Immature natural killer cell (primary cell): Measurements from ENCODE around the gene NHLH2. TPM values are rescaled to one million over a fixed set of nuclear protein-coding genes. Genes with fewer than 3 reads are reported as not detected.

Experiments used
- DNase-seq, 3 donors: peaks; one replicate each; pipeline ENCODE4 v3.0.0; 2022; ENCODE audit warnings: mixed read lengths in 1 of 3
- H3K27ac Mint-ChIP-seq, 6 donors: one replicate each; pipeline ENCODE4 v1.8.0; 2020; ENCODE audit warnings: mixed read lengths in 6 of 6, mild to moderate bottlenecking in 5 of 6, inconsistent platforms in 4 of 6, moderate library complexity in 3 of 6
- H3K27me3 Mint-ChIP-seq, 3 donors: one replicate each; pipeline ENCODE4 v1.8.0; 2020 to 2021; ENCODE audit warnings: low read depth in 3 of 3, mild to moderate bottlenecking in 3 of 3, mixed read lengths in 3 of 3, moderate library complexity in 3 of 3, inconsistent platforms in 1 of 3
- H3K36me3 Mint-ChIP-seq, 3 donors: one replicate each; pipeline ENCODE4 v1.8.0; 2020; ENCODE audit warnings: mixed read lengths in 3 of 3, inconsistent platforms in 2 of 3, mild to moderate bottlenecking in 2 of 3
- H3K4me1 Mint-ChIP-seq, 2 donors: one replicate each; pipeline ENCODE4 v1.8.0; 2020; ENCODE audit warnings: inconsistent platforms in 2 of 2, mild to moderate bottlenecking in 2 of 2, mixed read lengths in 2 of 2, moderate library complexity in 1 of 2
- H3K4me3 Mint-ChIP-seq, 5 donors: one replicate each; pipeline ENCODE4 v1.8.0; 2020; ENCODE audit warnings: mild to moderate bottlenecking in 5 of 5, mixed read lengths in 5 of 5, inconsistent platforms in 3 of 5, moderate library complexity in 3 of 5
- H3K9me3 Mint-ChIP-seq, 6 donors: one replicate each; pipeline ENCODE4 v1.8.0; 2020; ENCODE audit warnings: mild to moderate bottlenecking in 6 of 6, mixed read lengths in 6 of 6, inconsistent platforms in 4 of 6, moderate library complexity in 3 of 6
- polyA plus RNA-seq, 3 donors: library from polyadenylated mRNA; unstranded; fragments of 300-500 nt; fragmentation: Illumina TruSeq; gene quantifications; one replicate each; pipeline ENCODE4 v1.2.3, GENCODE V29; 2021

NHLH2 gene
- polyA plus RNA-seq, result not detected

DNA sequence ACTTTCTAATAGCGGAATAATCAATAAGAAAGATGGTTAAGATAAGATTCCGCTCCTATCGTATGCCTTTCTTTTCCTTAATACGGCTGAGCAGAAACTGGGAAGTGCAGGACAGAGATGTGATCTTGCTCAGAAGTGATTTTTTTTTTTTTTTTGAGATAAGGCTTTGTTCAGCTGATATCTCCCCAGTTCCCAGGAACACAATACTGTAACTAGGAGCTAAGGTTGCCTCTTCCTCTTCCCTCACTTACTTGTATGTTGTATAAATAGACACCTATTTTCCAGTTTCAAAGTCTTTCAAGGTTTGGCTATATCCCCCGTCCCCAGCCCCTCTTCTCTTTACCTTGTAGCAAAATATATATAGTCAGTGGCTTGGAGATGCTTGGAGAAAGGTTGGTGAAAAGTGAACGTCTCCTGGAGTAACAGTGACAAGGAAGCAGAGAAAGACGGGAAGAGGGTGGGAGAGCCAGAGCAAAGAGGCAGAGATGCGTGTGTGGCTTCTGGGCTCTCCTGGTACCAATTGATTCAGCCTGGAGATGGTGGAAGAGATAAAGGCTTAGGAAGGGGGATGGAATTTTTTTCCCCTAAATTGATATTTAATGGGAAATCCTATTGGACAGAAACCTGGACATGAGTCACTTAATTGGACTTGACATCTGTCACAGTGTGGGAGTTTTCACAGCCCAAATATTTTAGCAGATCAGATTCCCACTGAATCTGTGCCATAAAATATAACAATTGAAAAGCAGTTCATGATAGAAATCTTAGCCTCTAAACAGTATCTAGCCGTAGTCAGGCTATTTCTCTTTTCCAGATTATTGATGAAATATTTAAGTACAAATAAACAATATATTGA, at the start of gene NHLH2:
Gene NHLH2, minus strand, starts transcription at position 522 of the 856 bp plus-strand sequence. CDS start 2,754 bp downstream, outside the sequence.
- H3K4me1 Mint-ChIP-seq, result peaks cover 0 to 4% of the 10 kb centered on the region in 2 donors
- peaks cover 0 to 1% (median 0%) of the 10 kb centered on the region in 6 donors for H3K9me3 Mint-ChIP-seq
- H3K4me3 Mint-ChIP-seq, result peak within 1 kb of the TSS in 1 of 5 donors; percentile 5
- H3K36me3 Mint-ChIP-seq, result no peaks in the 10 kb centered on the region
- H3K27me3 Mint-ChIP-seq, result peaks cover 24 to 30% (median 27%) of the 10 kb centered on the region in 3 donors
- DNase-seq, result no peak
- H3K27ac Mint-ChIP-seq, result no peak within 1 kb of the TSS

DNA sequence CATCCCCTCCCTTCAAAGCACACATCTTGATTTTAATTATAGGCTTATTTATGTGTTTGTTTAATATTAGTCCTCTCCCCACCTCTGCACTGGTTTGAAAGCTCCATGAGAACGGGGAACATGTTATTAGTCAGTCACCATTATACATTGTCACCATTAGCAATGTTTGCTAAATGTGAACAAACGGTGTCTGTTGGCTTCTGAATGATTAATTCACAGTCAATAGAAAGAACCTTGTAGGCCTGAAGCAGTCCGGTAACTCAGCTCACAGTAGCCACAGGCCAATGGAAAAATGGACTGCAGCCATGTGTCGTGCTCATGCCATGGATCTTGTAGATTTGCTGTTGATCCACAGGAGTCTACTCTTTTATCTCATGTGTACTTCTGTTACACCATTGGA, 49.7 kb upstream of the NHLH2 start:
- peaks cover 0 to 7% (median 2%) of the 10 kb centered on the region in 3 donors for H3K27me3 Mint-ChIP-seq
- H3K27ac Mint-ChIP-seq, result no peak overlapping the region
- no peaks in the 10 kb centered on the region for H3K4me1 Mint-ChIP-seq
- no peaks in the 10 kb centered on the region for H3K36me3 Mint-ChIP-seq
- H3K9me3 Mint-ChIP-seq, result no peaks in the 10 kb centered on the region
- H3K4me3 Mint-ChIP-seq, result no peak overlapping the region
- DNase-seq, result no peak

DNA sequence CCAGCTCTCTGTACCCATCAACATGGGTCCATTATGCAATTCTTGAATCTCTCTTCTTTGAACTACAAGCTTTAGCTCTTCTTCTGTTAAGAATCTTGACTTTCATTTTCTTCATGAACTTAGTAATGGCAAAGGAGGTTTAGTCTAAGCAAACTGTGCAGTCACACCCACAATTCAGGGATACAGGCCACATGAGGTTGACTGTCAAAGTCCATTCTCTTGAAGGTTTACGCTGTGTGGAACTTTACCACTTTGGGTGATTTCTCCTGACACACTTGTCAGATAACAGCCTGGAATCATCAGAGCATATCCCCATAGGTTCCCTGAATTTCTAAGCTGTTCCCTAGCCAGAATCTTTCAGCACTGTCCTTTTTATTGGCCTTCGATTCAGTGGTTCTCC, 48.0 kb upstream of the NHLH2 start:
- H3K4me3 Mint-ChIP-seq, result no peak overlapping the region
- DNase-seq, result no peak
- no peaks in the 10 kb centered on the region for H3K9me3 Mint-ChIP-seq
- H3K27ac Mint-ChIP-seq, result no peak overlapping the region
- H3K36me3 Mint-ChIP-seq, result no peaks in the 10 kb centered on the region
- H3K27me3 Mint-ChIP-seq, result peaks cover 0 to 7% (median 2%) of the 10 kb centered on the region in 3 donors
- H3K4me1 Mint-ChIP-seq, result no peaks in the 10 kb centered on the region

DNA sequence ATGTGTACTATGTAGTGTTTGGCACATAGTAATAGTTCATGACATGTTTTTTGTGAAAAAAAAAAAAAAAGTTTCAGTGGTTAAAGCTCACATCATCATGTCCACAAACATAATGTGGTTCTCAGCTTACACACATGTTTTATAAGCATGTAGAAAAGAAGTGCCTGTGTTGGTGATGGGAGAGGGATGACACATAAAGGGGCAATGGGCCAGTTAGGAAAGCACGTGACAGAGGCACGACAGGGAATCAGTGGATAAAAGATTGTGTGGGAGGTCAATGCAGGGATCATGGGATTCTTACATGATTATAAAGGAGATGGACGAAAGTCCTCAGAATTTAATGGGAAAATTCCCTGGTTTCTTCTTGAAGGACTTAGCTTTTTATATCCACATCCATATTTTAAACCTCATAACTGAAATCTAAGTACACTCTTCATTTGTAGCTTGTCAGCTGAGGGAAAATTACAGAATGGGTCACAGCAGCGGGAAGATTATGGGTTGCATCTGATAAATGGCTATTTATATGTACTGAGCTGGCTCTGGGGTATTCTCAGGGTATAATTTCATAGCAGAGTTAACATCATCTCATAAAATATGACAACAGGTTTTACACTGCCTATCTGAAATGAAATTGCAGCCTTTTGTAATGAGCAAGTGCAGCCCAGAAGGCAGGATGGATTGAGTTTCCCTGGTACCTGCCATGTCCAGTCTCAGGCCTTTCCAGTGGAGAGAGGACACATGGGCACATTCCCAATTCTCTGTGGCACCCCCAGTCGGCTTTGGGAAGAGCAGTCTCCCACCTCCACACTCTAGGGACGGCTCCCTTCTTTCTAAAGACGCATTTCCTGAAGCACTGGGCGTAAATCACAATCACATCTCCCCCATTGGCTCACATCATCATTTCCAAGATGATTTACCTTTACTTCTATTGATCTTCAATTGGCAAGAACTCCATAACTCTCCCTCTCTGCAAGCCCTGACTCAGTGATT, 42.3 kb upstream of the NHLH2 start:
- Mint-ChIP-seq H3K36me3 (no peaks in the 10 kb centered on the region), H3K27me3 (peaks cover 0 to 5% (median 4%) of the 10 kb centered on the region in 3 donors), H3K4me1 (no peaks in the 10 kb centered on the region), H3K9me3 (no peaks in the 10 kb centered on the region), H3K27ac (no peak overlapping the region), H3K4me3 (no peak overlapping the region)
- no peak for DNase-seq

DNA sequence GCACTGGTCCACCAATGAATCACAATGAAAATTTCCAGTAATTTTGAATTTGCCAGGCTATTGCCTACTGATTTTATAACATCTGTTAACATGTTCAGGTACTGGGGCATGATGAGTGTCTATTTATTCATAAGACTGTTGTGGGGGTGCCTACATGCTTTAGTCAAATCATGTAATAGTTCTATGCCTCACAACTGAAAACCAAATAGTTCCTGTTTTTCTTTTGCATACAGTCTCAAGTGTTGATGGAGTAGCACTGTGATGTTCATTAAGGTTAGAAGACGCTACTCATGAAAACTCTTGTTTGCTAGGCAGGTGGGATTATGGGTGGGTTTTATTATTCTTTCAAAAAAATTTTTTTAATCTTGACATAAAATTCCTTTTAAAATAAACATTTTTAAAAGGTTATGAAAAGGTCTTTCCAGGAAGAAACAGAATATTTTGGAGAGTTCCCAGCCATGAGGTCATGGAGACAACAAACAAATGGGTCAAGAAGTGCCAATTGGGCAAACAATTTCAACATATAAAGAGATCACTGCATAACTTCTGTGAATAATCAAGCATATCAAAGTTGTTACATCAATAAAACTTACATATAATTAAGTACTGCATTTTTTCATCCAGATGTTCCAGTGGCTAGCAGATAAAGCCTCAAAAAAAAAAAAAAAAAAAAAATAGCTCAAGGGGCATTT, 40.2 kb upstream of the NHLH2 start:
- Mint-ChIP-seq H3K27me3 (peaks cover 0 to 5% (median 4%) of the 10 kb centered on the region in 3 donors), H3K4me1 (no peaks in the 10 kb centered on the region), H3K4me3 (no peak overlapping the region), H3K27ac (no peak overlapping the region), H3K36me3 (no peaks in the 10 kb centered on the region), H3K9me3 (no peaks in the 10 kb centered on the region)
- DNase-seq, result no peak

DNA sequence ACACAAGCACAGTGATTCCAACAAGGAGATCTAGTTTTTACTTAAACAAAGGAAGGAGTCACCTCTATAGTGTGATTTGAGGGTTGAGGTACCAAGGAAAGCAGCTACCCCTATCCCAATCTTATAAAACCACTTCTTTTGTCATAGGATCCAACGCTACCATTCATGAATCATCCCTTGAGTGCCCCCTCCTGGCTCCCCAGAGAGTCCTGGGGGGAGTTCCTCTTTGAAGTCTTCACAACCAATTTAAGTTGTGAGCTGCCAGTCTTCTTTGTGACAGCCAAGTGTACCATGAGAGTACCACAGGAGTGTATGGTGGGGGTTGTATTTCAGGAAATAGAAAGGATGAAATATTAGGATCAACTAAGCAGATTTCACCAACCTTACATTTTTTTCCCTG, 39.1 kb upstream of the NHLH2 start:
- no peak overlapping the region for H3K27ac Mint-ChIP-seq
- H3K27me3 Mint-ChIP-seq, result peaks cover 0 to 5% (median 4%) of the 10 kb centered on the region in 3 donors

DNA sequence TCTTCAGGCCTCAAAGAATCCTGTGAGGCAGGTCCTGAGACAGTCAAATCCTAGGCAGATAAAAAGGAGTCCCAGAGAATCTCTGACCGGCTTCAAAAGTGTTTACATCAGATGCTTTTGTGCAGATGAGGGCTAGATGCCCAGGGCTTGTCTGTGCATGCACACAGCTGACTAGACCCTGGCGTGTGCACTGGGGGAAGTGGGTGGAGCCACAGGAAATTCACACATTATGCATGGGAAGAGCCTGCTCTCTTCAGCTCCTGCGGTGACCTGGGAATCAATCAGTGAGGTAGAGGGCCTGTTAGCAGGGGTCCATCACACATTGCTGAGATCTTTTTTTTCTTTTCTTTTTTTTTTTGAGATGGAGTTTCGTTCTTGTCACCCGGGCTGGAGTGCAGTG, 36.6 kb upstream of the NHLH2 start:
- Mint-ChIP-seq H3K4me3 (no peak overlapping the region), H3K27ac (no peak overlapping the region), H3K36me3 (no peaks in the 10 kb centered on the region), H3K27me3 (peaks cover 0 to 8% (median 5%) of the 10 kb centered on the region in 3 donors), H3K4me1 (no peaks in the 10 kb centered on the region), H3K9me3 (no peaks in the 10 kb centered on the region)
- DNase-seq, result no peak

More for the DNA sequence above, 39.1 kb upstream of the NHLH2 start:
- H3K4me3 Mint-ChIP-seq, result no peak overlapping the region
- no peak for DNase-seq
- H3K36me3 Mint-ChIP-seq, result no peaks in the 10 kb centered on the region
- H3K4me1 Mint-ChIP-seq, result no peaks in the 10 kb centered on the region
- H3K9me3 Mint-ChIP-seq, result no peaks in the 10 kb centered on the region

GRCh38 chr1:115874904-115875303, 34.0 kb upstream of the NHLH2 start:
- H3K4me3 Mint-ChIP-seq, result no peak overlapping the region
- no peak overlapping the region for H3K27ac Mint-ChIP-seq
- H3K9me3 Mint-ChIP-seq, result no peaks in the 10 kb centered on the region
- H3K27me3 Mint-ChIP-seq, result peaks cover 0 to 6% (median 4%) of the 10 kb centered on the region in 3 donors
- no peaks in the 10 kb centered on the region for H3K36me3 Mint-ChIP-seq
- no peak for DNase-seq
- no peaks in the 10 kb centered on the region for H3K4me1 Mint-ChIP-seq

DNA sequence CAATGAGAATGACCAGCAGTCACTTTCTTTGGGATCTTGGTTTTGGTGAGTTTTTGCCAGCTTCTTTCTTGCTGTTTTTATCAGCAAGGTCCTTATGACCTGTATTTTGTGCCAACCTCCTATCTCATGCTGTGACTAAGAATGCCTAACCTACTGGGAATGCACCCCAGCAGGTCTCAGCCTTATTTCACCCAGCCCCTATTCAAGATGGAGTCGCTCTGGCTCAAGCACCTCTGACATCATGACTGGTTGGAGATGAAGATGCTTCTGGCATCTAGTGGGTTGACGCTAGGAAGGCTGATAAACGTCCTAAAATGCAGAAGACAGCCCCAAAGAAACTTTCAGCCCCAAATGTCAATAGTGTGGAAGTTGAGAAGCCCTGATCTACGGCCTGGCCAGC, 33.6 kb upstream of the NHLH2 start:
- Mint-ChIP-seq H3K4me1 (no peaks in the 10 kb centered on the region), H3K27ac (no peak overlapping the region), H3K27me3 (peaks cover 0 to 6% (median 4%) of the 10 kb centered on the region in 3 donors), H3K36me3 (no peaks in the 10 kb centered on the region), H3K4me3 (no peak overlapping the region), H3K9me3 (no peaks in the 10 kb centered on the region)
- no peak for DNase-seq

DNA sequence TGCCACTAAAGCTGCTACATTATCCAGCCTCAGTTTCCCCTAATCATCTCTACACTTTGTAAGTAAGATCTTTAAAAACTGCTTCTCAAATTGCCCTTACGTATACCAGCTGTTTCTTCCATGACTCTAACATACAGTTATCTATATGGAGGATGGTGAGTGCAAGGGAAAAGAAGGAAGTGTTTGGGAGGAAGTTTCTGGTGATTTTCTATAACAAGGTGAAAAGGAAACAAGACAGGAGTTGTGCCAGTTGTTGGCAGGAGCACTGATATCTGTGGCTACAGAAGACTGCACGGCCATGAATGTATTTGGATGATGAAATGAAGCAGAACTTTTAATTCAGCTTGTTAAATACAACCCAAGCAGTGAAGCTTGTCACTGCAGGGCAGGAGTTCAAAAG, 32.3 kb upstream of the NHLH2 start:
- no peaks in the 10 kb centered on the region for H3K4me1 Mint-ChIP-seq
- no peaks in the 10 kb centered on the region for H3K9me3 Mint-ChIP-seq
- no peak overlapping the region for H3K4me3 Mint-ChIP-seq
- peaks cover 0 to 6% (median 4%) of the 10 kb centered on the region in 3 donors for H3K27me3 Mint-ChIP-seq
- no peak overlapping the region for H3K27ac Mint-ChIP-seq
- no peaks in the 10 kb centered on the region for H3K36me3 Mint-ChIP-seq
- no peak for DNase-seq

DNA sequence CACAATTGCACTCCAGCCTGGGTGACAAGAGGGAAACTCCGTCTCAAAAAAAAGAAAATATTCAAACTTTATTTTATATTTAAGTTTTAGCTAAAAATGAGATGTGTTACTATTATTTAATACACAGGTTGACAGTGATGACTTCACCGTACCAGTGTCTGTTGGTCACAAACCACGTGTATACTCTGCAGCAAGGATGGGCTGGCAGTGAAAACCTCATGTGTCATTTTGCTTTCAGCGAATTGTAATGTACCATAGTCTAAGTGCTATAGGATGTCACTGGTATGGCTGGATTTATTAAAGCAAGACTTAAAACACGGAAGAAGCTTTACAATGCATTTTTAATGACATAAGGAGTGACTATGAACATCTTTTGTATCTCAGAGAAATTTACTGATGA, 28.1 kb upstream of the NHLH2 start:
- DNase-seq, result no peak
- no peaks in the 10 kb centered on the region for H3K9me3 Mint-ChIP-seq
- peaks cover 4 to 11% (median 4%) of the 10 kb centered on the region in 3 donors for H3K27me3 Mint-ChIP-seq
- H3K36me3 Mint-ChIP-seq, result no peaks in the 10 kb centered on the region
- no peak overlapping the region for H3K4me3 Mint-ChIP-seq
- no peaks in the 10 kb centered on the region for H3K4me1 Mint-ChIP-seq
- H3K27ac Mint-ChIP-seq, result no peak overlapping the region

- DNase-seq, result no peak
- Mint-ChIP-seq H3K27me3 (peaks cover 1 to 8% (median 4%) of the 10 kb centered on the region in 3 donors), H3K4me3 (no peak overlapping the region), H3K36me3 (no peaks in the 10 kb centered on the region), H3K27ac (no peak overlapping the region), H3K4me1 (no peaks in the 10 kb centered on the region), H3K9me3 (no peaks in the 10 kb centered on the region)
Measured at GRCh38 chr1:115867216-115867615, 26.3 kb upstream of the NHLH2 start.

GRCh38 chr1:115865704-115866380, 24.9 kb upstream of the NHLH2 start:
- DNase-seq, result no peak
- no peaks in the 10 kb centered on the region for H3K9me3 Mint-ChIP-seq
- no peak overlapping the region for H3K4me3 Mint-ChIP-seq
- H3K27me3 Mint-ChIP-seq, result peaks cover 1 to 4% (median 4%) of the 10 kb centered on the region in 3 donors
- no peak overlapping the region for H3K27ac Mint-ChIP-seq
- no peaks in the 10 kb centered on the region for H3K36me3 Mint-ChIP-seq
- H3K4me1 Mint-ChIP-seq, result no peaks in the 10 kb centered on the region
